ENCODE results near the gene MB21D2. TPM values are rescaled to one million over a fixed set of nuclear protein-coding genes. Genes with fewer than 3 reads are reported as not detected.
A peak's percentile ranks its signal among the peaks of the same experiment; 100 is the strongest.

The MB21D2 gene
- total RNA-seq, 1 experiment from 2014 or later, result 26.0 TPM

GRCh38 chr3:192888190-192888589 is 29.5 kb downstream of the MB21D2 start:
- H3K27ac ChIP-seq (ENCODE audit: low read length), result peak overlapping the region; percentile 98
- no peaks in the 10 kb centered on the region for H3K9me3 ChIP-seq (ENCODE audit: low read length)
- H3K36me3 ChIP-seq (ENCODE audit: low read depth, low read length), result no peaks in the 10 kb centered on the region
- H2AFZ ChIP-seq (ENCODE audit: low read length), result no peak overlapping the region
- DNase-seq (peak; percentile 40), ATAC-seq (no peak)
- peak overlapping the region; percentile 87 for H3K9ac ChIP-seq (ENCODE audit: low read length)
- POLR2A ChIA-PET (ENCODE audit: unreplicated experiment), result interaction anchor here (0.6 kb wide), 1 partner anchor 26 kb away, joined by 4 read pairs; no protein-coding TSS in a partner anchor
- CTCF ChIA-PET, result interaction anchor here (0.6 to 1.4 kb wide), 5 partner anchors 9 to 124 kb away, joined by 3 to 4 read pairs (median 3); no protein-coding TSS in a partner anchor
- H3F3A ChIP-seq (ENCODE audit: low read length, unreplicated experiment), result peaks cover 15% of the 10 kb centered on the region
- no peak for TF ChIP-seq EZH2 (IDR thresholded peaks at IDR 0.05; ENCODE audit: low read length, unreplicated experiment)
- TF ChIP-seq CTCF (conservative IDR thresholded peaks at IDR 0.05; ENCODE audit: low read depth, low read length), result no peak
- no peak for TF ChIP-seq EZH2phosphoT487 (IDR thresholded peaks at IDR 0.05; ENCODE audit: borderline replicate concordance, low read length)
- BruUV-seq (replicated peaks), result no TSS peak
- intact Hi-C loops (cut with micrococcal nuclease), result loop anchor here (1.0 to 2.0 kb wide), 2 partner anchors 13 to 27 kb away; no protein-coding TSS in a partner anchor
- H3K79me2 ChIP-seq (ENCODE audit: low read length), result peaks cover 85% of the 10 kb centered on the region
- H3K9me2 ChIP-seq (replicated peaks; ENCODE audit: low read length), result no peaks in the 10 kb centered on the region
- no peaks in the 10 kb centered on the region for H3K27me3 ChIP-seq (ENCODE audit: low read length)
- peaks cover 95% of the 10 kb centered on the region for H3K4me1 ChIP-seq (ENCODE audit: insufficient read depth, low read length)
- H3K4me2 ChIP-seq (ENCODE audit: low read length), result peak overlapping the region; percentile 85
- no peaks in the 10 kb centered on the region for H4K20me1 ChIP-seq (ENCODE audit: low read length)
- H3K4me3 ChIP-seq (ENCODE audit: low read length), result peak overlapping the region; percentile 55; the same call in 1 of the 2 replicates

GRCh38 chr3:192887701-192888100 is 30.0 kb downstream of the MB21D2 start:
- Histone ChIP-seq H3K27ac (ENCODE audit: low read length) (peak overlapping the region; percentile 98), H4K20me1 (ENCODE audit: low read length) (no peaks in the 10 kb centered on the region), H3K4me3 (ENCODE audit: low read length) (peak overlapping the region; percentile 55; the same call in 1 of the 2 replicates), H3F3A (ENCODE audit: low read length, unreplicated experiment) (peaks cover 15% of the 10 kb centered on the region), H3K36me3 (ENCODE audit: low read depth, low read length) (no peaks in the 10 kb centered on the region), H2AFZ (ENCODE audit: low read length) (no peak overlapping the region), H3K4me1 (ENCODE audit: insufficient read depth, low read length) (peaks cover 95% of the 10 kb centered on the region), H3K9me2 (replicated peaks; ENCODE audit: low read length) (no peaks in the 10 kb centered on the region), H3K4me2 (ENCODE audit: low read length) (peak overlapping the region; percentile 85), H3K79me2 (ENCODE audit: low read length) (peaks cover 85% of the 10 kb centered on the region), H3K9me3 (ENCODE audit: low read length) (no peaks in the 10 kb centered on the region), H3K27me3 (ENCODE audit: low read length) (no peaks in the 10 kb centered on the region), H3K9ac (ENCODE audit: low read length) (peak overlapping the region; percentile 87)
- no TSS peak for BruUV-seq (replicated peaks)
- ChIA-PET CTCF (interaction anchor here (0.7 kb wide), 1 partner anchor 124 kb away, joined by 3 read pairs; no protein-coding TSS in a partner anchor), POLR2A (ENCODE audit: unreplicated experiment) (interaction anchor here (0.6 kb wide), 1 partner anchor 27 kb away, joined by 3 read pairs; no protein-coding TSS in a partner anchor)
- TF ChIP-seq EZH2 (IDR thresholded peaks at IDR 0.05; ENCODE audit: low read length, unreplicated experiment) (no peak), CTCF (conservative IDR thresholded peaks at IDR 0.05; ENCODE audit: low read depth, low read length) (no peak), EZH2phosphoT487 (IDR thresholded peaks at IDR 0.05; ENCODE audit: borderline replicate concordance, low read length) (no peak)
- intact Hi-C loops (cut with micrococcal nuclease), result loop anchor here (1.0 to 2.0 kb wide), 2 partner anchors 14 to 27 kb away; no protein-coding TSS in a partner anchor
- DNase-seq, result peak; percentile 59
- ATAC-seq, result peak; percentile 10; the same call in 1 of the 2 replicates

- Histone ChIP-seq H3K4me2 (ENCODE audit: low read length) (peak overlapping the region; percentile 85), H3K9ac (ENCODE audit: low read length) (peak overlapping the region; percentile 87), H3K9me2 (replicated peaks; ENCODE audit: low read length) (no peaks in the 10 kb centered on the region), H3K4me3 (ENCODE audit: low read length) (peak overlapping the region; percentile 55), H3K36me3 (ENCODE audit: low read depth, low read length) (no peaks in the 10 kb centered on the region), H2AFZ (ENCODE audit: low read length) (no peak overlapping the region), H3F3A (ENCODE audit: low read length, unreplicated experiment) (peaks cover 15% of the 10 kb centered on the region), H3K4me1 (ENCODE audit: insufficient read depth, low read length) (peaks cover 99% of the 10 kb centered on the region), H3K27me3 (ENCODE audit: low read length) (no peaks in the 10 kb centered on the region), H4K20me1 (ENCODE audit: low read length) (no peaks in the 10 kb centered on the region), H3K79me2 (ENCODE audit: low read length) (peaks cover 85% of the 10 kb centered on the region), H3K9me3 (ENCODE audit: low read length) (no peaks in the 10 kb centered on the region), H3K27ac (ENCODE audit: low read length) (peak overlapping the region; percentile 98)
- ChIA-PET CTCF (interaction anchor here (0.7 kb wide), 1 partner anchor 35 kb away, joined by 3 read pairs; no protein-coding TSS in a partner anchor), POLR2A (ENCODE audit: unreplicated experiment) (interaction anchor here (0.6 kb wide), 2 partner anchors 20 to 28 kb away, joined by 3 read pairs; no protein-coding TSS in a partner anchor)
- peak; percentile 74 for DNase-seq
- no peak for TF ChIP-seq EZH2phosphoT487 (IDR thresholded peaks at IDR 0.05; ENCODE audit: borderline replicate concordance, low read length)
- TF ChIP-seq EZH2 (IDR thresholded peaks at IDR 0.05; ENCODE audit: low read length, unreplicated experiment), result no peak
- TF ChIP-seq CTCF (conservative IDR thresholded peaks at IDR 0.05; ENCODE audit: low read depth, low read length), result no peak
- no TSS peak for BruUV-seq (replicated peaks)
- intact Hi-C loops (cut with micrococcal nuclease), result no loop called here
- ATAC-seq, result 0 out of 2 replicates have a peak, but pooled peaks have one; percentile 8
Observed at GRCh38 chr3:192887047-192887446, 30.6 kb downstream of the MB21D2 start.
